Kidney epithelial cell (primary cell): ENCODE results near the gene SCLY. TPM values are rescaled to one million over a fixed set of nuclear protein-coding genes. Genes with fewer than 3 reads are reported as not detected.

Source experiments
- DNase-seq: peaks from one replicate; pipeline ENCODE4 v3.0.0-alpha.2; 2010; ENCODE audit warnings: low read depth
- H3K27me3 ChIP-seq: 2 replicates; pipeline ENCODE4 v1.6.0; 2011; ENCODE audit warnings: low read length; ENCODE audit not compliant: control insufficient read depth, insufficient read depth
- H3K36me3 ChIP-seq: 2 replicates; pipeline ENCODE4 v1.5.1; 2011; ENCODE audit warnings: low read length; ENCODE audit not compliant: control insufficient read depth, insufficient read depth
- H3K4me3 ChIP-seq: 2 replicates; pipeline ENCODE4 v1.5.1; 2011; ENCODE audit warnings: low read depth, mild to moderate bottlenecking, control low read depth, low read length
- total RNA-seq: library from RNA; depleted of rRNA; stranded (reverse); fragments of >200 nt; gene quantifications from 2 replicates; pipeline ENCODE4 v1.2.3, GENCODE V29; 2015
- TF ChIP-seq, protein P1 (sequence below): IDR thresholded peaks from 2 replicates; pipeline ENCODE4 v1.5.1; 2011; ENCODE audit warnings: mild to moderate bottlenecking, moderate library complexity, low read length, control low read depth, inconsistent platforms; ENCODE audit not compliant: insufficient read depth, poor library complexity, severe bottlenecking

SCLY gene
- total RNA-seq, 1 donor from 2014 or later: 32.1 TPM

DNA sequence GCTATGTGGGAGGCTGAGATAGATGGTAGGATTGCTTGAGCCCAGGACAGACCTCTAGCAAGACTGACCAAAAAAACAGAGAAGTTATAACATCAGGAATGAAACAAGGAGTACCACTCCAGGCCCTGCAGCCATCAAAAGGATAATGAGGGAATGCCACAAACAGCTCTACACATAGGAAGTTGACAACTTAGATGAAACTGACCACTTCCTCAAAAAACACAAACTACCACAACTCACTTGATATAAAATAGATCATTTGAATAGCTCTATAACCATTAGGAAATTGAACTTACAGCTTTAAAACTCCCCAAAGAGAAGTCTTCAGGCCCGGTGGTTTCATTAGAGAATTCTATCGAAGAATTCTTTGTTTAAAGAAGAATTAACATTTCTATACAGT is 26.4 kb downstream of the SCLY start:
- TF ChIP-seq, protein P1, sequence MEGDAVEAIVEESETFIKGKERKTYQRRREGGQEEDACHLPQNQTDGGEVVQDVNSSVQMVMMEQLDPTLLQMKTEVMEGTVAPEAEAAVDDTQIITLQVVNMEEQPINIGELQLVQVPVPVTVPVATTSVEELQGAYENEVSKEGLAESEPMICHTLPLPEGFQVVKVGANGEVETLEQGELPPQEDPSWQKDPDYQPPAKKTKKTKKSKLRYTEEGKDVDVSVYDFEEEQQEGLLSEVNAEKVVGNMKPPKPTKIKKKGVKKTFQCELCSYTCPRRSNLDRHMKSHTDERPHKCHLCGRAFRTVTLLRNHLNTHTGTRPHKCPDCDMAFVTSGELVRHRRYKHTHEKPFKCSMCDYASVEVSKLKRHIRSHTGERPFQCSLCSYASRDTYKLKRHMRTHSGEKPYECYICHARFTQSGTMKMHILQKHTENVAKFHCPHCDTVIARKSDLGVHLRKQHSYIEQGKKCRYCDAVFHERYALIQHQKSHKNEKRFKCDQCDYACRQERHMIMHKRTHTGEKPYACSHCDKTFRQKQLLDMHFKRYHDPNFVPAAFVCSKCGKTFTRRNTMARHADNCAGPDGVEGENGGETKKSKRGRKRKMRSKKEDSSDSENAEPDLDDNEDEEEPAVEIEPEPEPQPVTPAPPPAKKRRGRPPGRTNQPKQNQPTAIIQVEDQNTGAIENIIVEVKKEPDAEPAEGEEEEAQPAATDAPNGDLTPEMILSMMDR: no peak
- no peaks in the 10 kb centered on the region for H3K27me3 ChIP-seq
- no peak for DNase-seq
- H3K36me3 ChIP-seq: peaks cover 2% of the 10 kb centered on the region
- no peak overlapping the region for H3K4me3 ChIP-seq

GRCh38 chr2:238090887-238091286 is 30.1 kb downstream of the SCLY start:
- H3K27me3 ChIP-seq: no peaks in the 10 kb centered on the region
- TF ChIP-seq, protein P1: no peak
- DNase-seq: no peak
- H3K4me3 ChIP-seq: no peak overlapping the region
- H3K36me3 ChIP-seq: no peaks in the 10 kb centered on the region

GRCh38 chr2:238091436-238092060 is 30.7 kb downstream of the SCLY start:
- TF ChIP-seq, protein P1: no peak
- Histone ChIP-seq H3K36me3 (no peaks in the 10 kb centered on the region), H3K4me3 (no peak overlapping the region), H3K27me3 (no peaks in the 10 kb centered on the region)
- no peak for DNase-seq

- Histone ChIP-seq H3K4me3 (no peak overlapping the region), H3K27me3 (no peaks in the 10 kb centered on the region), H3K36me3 (no peaks in the 10 kb centered on the region)
- no peak for DNase-seq
- TF ChIP-seq, protein P1: no peak
Observed at GRCh38 chr2:238092486-238093035, 31.8 kb downstream of the SCLY start.

DNA sequence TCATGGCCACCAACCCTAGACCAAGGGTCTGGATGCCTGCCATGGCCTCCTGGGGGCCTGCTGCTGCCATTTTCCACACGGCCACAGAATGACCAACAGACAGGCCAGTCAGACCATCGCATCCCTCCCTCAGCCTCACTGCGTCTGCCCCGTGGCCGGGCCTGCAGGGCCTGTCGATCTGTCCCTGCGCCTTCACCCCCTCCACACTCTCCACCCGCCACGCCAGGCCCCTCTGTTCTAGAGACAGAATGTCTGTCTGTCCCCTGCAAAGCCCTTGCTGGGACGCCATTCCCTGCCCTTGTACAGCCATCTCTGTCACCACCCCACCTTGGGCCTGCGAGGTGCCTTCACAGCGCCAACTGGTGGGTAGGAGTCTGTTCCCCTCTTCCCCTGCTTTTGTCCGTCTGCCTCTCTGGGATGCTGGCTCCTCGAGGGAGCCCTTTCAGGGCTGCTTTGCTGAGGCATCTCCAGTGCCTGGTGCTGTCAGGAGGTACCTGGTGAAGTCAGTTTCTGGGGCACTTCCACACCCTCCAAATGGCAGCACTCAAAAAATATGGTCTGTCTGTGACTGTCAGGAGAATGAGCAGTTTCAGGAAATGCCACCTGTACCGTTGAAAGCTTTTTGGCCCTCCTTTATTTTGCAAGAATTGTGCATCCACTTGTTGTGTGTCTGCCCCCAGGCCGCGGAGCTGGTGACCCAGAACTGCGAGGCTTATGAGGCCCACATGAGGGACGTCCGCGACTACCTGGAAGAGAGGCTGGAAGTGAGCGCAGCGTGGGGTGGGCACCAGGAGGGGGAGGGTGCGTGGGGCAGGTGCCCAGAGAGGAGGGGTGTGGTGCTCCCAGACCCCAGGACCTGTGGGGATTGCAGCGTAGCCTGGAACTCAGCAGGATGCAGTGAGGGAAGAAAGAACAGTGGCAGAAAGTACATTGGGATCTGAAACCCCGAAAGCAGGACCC is 32.7 kb downstream of the SCLY start:
- no peaks in the 10 kb centered on the region for H3K27me3 ChIP-seq
- DNase-seq: no peak
- no peaks in the 10 kb centered on the region for H3K36me3 ChIP-seq
- TF ChIP-seq, protein P1: no peak
- H3K4me3 ChIP-seq: no peak overlapping the region
